HuH-7.5 (cell line): ENCODE results near the gene CARD11.

ENCODE experiments used
- DNase-seq: peaks from one replicate; pipeline ENCODE4 v3.0.0; 2011; ENCODE audit warnings: low spot score

CARD11 gene

DNA sequence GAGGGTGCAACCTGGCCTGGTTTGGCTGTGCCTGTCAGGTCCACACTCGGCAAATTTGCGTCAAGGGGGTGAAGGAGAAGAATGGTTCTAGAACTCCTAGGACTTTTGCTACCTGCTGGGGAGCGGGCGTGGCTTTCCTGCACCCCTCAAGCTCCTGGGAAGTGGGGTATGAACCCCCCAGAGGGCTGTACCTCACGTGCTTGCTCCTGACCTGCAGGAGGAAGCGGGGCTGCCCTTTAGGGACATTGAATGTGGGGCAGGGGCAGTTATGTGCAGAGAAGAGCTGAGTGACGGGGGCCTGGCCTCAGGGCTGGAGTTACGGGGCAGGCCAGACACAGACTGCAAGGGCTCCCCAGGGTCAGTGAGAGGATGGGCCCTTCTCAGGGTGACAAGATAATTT lies 138.2 kb downstream of the CARD11 start:
- no peak for DNase-seq

DNA sequence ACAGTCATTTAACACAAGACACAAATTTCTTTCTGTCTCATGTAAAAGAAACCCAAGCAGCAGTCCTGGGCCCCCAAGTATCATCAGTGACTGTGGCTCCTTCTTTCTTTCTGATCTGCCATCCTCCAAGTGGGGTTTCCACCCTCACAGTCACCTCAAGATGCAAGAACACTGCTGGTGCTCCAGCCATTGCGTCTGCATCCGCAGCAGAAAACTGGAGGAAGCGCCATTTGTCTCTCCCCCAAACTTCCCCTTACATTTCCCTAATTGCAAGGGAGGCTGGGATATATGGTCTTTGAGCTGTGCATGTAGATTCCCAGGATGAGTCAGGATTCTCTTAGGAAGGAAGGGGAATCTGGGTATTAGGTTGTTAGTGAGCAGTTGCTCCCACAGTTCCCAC lies 138.6 kb downstream of the CARD11 start:
- DNase-seq: no peak

DNA sequence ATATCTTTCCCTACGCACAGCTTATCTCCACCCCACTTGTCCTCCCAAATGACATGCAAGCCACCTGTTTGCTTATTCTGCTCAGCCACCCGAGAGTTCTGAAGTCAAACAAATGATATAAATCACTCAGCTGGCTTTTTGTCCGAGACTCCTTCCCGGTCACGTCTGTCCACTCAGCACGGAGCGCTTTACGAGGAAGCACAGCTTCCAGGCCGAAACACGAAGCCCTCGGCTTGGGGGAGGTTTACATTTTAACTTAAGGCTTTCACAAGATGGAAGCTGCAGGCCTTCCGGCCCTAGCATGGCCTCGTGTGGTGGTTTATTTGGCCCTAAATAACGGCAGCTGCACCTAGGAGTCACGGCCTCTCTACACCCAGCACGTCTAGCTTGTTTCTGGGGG lies 139.5 kb downstream of the CARD11 start:
- DNase-seq: no peak

DNA sequence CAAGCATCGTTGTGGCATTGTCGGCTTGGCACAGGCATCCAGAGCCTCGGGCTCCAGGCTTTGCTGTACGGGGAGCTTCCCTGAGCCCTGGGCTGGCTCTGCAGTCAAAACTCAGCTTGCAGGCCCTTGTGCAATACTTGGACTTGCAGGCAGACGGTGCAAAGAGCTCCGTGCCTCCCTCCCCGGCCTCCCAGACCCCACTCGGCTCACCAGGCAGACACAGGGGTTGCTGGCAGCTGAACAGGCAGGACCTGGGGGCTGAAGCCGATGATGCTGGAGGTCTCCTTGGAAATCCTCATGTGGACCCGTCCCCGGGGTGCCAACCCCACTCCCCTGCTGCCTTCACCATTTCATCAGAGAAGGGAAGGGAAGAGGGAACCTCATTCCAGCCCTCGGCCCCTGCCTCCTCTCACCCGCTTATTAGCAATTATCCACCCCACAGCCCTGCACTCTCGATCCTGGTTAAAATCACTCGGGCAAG lies 139.9 kb downstream of the CARD11 start:
- DNase-seq: peak; percentile 65

DNA sequence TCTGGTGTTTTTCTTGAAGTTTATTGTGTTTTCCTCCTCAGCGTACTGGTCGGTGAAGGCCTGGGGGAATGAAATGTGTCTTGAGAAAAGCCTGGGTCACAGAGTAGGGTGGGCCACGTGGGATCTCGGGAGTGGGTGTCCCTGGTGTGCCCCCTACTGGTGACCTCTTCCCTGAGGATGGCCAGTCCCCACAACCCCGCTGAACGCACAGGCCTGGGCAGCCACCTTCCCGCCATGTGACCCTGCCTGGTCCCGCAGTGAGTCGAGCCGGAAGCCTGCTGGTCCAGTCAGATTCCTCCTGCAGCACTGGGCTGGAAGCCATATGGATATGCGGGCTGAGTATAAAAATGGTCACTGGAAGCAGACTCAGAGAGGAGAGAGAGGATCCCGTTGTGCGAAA lies 146.6 kb downstream of the CARD11 start:
- DNase-seq: no peak

DNA sequence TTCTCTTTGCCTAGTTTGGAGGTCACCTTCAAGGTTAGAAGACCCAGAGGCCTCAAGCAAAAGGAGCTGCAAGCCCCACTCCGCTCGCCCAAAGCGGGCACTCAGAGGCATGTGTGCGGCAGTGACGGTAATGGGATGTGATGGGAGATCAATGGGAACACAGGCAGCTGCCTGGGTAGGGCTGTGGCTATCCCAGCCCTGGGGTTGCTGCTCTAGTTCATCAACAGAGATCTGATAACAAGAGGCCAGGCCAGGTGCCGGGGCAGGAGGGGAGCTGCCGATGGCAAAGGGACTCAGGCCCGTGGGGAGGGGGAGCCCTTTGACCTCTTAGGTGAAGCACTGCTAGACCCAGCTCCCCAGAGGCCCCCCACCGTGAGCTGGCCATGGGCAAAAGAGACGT lies 147.5 kb downstream of the CARD11 start:
- DNase-seq: no peak

DNA sequence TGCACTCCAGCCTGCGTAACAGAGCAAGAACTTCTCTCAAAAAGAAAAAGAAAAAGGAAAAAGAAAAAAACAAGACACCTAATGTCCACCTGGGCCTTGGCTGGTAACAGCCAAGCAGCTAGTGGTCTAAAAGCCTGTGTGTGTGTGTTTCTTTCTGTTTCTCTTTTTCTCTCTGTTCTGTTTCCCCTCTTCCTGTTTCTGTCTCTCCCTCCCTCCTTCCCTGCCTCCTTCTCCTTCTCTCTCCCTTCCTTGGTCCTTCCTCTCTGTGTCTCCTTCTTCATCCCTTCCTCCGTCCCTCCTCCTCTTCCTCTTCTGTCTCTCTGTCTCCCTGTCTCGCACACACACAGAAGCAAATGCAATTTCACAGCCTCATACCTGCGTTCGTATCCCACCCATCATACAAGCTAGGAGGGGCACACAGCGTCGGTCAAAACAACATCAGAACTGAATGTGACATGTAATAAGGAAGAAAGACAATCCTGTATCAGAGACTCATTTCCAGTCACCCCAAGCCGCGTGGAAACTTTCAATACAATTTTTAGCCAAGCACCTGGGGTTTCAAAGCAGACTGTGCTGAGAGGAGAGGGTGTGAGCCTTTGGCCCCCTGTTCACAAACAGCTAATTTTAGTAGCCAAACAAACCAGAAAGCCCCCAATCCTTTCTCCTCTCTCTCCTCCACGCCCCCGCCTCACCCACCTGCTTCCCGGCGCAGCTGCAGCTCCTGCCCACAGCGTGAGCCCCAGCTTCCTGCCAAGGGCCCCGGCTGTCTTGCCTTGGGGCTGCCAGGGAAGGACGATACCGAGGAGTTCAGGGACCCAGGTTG lies 149.3 kb downstream of the CARD11 start:
- no peak for DNase-seq

DNA sequence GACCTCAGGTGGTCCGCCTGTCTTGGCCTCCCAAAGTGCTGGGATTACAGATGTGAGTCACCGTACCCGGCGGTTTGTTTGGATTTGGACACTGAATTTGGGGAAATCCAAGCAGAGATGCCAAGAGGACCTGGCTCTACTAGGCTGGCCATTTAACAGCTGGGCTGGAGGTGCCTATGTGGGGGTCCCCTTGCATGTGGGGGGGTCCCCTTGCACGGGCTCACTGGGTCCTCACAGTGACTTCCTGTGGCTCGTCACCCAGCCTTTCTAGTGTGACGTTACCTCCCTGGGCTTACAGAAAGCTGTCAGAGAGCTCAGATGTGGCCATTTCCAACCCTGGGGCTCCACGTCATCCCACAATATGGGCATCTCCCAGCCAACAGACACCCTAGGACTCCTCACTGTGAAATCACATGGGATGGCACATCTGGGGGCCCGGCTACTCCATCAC lies 150.2 kb downstream of the CARD11 start:
- DNase-seq: no peak

DNA sequence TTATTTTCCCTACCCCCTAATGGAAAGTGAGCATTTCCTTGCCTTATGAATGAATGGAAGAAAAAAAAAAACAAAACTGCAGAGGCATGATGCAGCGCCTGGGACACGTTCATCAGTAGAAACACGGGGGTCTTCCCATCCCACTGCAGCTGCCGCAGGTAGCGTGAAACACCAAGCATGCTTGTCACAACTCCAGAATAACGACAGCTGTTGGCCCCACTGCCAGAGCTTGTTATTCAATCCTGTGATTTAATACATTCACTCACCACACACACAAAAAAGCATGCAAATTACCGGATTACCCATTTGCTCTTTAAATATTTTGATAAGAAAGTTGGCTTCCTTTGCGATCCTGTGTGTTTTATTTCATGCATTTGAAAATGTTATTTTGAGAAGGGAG lies 151.1 kb downstream of the CARD11 start:
- DNase-seq: no peak

DNA sequence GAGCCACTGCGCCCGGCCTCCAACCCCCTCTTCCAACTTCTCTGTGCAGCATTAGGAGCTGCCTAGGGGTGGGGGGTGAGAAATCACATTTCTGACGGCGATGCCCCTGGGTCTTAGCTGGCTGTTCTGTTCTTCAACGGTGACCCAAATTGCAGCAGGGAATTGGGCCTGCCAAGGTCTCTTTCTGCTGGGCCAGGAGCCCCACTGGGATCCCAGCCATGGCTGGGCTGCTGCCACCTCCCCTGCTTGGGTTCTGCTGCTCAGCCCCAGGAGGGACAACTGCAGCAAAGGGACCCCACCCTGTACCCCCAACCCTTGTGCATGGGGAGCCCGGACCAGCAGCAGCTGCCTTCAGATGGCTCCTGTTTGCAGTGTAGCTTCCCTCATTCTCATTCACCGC lies 155.9 kb downstream of the CARD11 start:
- DNase-seq: no peak

DNA sequence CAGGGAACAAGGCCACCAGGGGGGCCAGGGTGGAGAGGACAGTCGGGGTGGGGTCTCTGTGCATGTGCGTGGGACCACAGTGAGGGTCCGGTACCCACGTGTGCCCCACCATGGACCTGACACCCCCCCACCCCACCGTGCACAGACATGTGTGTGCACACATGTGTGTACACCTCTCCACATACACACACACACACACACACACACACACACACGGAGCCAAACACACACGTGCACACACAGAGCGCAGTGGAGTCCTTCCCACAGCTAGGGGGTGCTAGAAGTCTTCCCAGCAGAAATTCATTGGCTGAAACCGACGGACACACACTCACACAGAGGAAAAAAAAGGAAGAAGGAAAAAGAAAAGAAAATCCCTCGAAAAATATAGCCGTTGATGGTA lies 156.8 kb downstream of the CARD11 start:
- DNase-seq: peak; percentile 82

DNA sequence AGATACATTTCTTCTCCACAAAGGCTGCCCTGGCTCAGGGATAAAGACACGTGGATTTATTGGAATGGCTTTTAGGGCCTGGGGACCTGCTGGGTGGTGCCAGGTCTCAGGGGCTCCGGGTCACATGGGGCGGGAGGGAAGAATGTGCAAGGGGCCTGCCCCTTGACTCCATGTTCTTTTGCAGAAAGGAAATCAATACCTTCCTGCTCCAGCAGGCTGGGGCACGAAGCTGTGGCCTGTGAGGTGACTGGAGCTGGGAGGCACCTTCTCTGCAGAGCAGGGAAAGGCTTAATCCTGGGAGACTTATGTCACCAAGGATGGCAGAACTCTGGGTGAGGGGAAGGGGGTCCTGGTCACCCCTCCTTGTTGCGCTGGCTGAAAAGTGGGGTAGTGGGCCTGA lies 157.3 kb downstream of the CARD11 start:
- DNase-seq: no peak

DNA sequence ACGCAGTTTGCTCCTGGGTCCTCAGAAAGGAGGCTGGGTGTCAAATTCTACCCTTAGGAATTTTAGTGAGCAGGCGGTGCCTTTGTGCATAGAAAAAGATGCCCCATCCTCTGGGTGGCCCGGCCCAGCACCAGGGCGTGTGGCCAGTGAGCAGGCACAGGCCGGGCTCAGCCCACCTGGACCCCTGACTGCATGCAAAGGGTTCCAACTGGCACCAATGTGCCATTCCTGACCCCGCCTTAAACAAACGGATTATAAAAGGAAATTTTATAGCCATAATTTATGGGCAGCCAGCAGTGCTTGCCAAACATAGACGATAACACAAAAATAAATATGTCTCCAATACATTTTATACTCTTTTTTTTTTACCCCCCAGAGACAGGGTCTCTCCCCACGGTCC lies 159.5 kb downstream of the CARD11 start:
- no peak for DNase-seq

DNA sequence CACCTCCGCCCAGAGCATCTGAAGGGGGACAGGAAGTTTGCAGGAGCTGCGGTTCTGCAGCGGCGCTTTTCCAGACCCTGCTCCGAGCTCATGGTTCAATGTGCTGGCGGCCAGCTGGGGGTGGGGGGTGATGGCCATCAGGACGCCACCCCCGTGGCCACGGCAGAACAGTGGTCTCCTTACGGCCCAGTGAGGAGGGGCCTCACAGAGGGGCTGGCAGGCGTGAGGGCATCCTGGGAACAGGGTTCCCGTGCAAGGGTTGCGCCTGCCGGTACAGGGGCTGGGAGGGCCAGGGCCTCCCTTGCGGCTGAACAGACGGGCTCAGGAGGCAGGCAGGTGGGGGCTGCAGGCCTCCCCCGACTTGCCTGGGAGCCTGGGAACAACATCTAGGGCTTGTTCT lies 160.6 kb downstream of the CARD11 start:
- no peak for DNase-seq

DNA sequence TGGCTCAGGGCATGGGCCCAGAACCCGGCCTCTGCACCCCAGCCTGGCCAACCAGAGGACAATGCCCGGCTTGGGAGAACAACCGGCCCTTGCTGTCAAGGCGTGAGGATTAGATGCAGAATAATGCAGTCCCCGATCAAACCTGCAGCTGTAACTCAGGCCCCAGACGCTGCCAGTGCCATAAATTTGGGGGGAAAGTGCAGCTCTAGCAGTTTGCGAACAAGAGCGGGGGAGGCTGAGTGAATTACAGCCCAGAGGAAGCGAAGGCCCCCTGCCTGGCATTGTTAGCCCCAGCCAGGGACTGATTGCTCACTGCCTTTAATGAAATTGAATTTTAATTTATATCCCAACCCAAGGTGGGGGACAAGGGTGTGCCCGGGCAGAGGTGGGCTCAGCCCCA lies 161.6 kb downstream of the CARD11 start:
- no peak for DNase-seq

DNA sequence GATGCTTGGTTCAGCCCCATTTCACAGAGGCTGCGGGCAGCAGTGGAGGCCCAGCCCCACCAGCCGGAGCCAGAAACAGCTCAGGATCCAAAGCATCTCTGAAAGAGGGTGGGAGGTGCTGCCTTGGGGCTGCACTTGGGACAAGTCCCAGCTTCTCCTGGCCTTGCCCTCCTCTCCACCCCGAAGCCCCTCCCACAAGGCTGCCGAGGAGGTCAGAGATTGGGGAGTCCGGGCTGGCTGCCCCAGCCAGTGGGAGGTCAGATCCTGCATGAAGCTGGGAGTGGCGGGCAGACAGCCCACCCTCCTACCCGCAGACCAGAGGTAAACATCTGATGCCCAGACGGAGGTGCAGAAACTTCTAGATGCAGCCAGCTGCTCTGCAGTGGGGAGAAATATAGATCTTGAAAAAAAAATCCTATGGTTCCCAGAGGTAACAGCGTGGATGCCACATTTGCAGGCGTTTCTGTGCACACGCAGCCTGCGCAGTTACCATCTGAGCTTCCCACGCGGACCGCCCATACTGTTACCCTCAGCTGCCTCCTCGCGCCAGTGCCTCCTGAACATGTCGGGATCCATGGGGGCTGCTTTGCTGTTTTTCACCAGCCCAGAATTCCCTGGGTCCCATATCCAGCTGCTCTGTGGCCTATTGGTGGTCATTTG lies 162.7 kb downstream of the CARD11 start:
- DNase-seq: no peak

DNA sequence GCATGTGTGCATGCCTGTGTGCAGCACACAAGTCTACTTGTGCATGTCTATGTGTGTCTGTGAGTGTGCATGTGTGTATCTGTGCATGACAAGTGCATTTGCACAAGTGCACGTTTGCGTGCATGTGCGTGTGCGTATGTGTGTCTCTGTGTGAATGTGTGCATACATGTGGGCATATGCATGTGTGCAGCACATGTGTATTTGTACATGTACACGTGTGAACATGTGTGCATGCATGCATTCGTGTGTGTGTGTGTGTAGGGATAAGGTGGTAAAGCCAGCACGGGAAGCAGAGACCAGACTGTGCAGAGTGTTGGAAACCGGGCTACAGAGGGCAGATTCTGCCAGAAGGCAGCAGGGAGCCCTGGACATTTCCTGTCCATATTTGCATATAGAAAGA lies 163.6 kb downstream of the CARD11 start:
- no peak for DNase-seq

DNA sequence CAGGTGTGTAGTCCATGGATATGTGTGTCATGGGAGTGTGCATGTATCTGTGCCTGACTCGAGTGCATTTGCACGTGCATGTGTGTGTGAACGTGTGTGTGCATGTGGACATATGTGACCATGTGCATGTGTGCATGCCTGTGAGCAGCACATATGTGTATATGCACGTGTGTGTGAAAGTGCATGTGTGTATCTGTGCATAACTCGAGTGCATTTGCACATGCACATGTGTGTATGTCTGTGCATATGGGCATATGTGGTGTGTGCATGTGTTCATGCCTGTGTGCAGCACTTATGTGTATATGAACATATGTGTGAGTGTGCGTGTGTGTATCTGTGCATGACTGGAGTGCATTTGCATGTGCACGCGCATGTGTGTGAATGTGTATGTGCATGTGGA lies 164.3 kb downstream of the CARD11 start:
- DNase-seq: no peak

DNA sequence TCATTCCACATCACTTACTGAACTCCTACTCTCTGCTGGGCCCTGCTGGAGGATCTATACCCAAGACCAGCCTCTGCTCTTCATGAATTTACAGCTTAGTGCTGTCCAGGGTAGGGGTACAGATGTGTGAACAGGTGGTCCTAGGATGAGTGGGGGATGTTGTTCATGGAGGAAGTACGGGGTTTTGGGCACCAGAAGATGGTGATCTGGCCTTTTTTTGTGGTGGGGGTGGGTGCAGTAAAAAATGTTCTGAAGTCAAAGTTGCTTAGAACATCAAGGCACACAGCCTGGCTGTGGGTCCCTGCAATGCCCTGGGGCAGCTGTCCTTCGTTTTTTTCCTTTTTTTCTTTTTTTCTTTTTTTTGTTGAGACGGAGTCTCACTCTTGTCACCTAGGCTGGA lies 165.4 kb downstream of the CARD11 start:
- no peak for DNase-seq

DNA sequence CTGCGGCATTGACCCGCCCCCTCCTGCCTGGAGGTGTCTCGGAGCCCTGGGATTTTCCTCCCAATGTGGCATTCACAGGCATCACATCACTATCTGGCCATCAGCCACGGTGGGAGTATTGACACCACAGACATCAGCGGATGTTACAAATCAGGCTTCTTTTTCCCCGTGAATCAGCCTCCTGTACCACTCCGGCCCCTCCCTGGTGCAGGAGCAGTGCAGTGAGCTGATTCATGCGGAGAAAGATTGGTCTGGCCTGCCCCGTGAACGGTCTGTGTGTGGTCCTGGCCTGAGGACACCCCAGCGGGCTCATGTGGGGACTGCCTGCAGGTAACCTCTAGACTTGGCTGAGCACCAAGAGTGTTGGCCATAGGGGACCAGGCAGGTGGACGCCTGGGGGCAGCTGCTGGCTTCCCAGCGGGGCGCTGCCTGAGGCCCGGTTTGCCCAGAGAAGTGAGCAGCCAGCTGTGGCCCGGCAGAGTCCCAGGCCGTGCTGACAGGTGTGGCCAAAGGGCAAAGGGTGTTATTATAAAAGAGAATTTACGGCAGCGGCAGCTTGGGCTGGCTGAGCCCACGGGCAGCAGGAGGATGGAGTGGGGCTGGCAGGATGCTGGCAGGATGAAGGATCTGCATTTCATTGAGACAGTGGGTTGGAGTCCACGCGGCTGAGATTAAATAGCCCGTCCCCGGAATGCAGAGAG lies 167.5 kb downstream of the CARD11 start:
- no peak for DNase-seq

DNA sequence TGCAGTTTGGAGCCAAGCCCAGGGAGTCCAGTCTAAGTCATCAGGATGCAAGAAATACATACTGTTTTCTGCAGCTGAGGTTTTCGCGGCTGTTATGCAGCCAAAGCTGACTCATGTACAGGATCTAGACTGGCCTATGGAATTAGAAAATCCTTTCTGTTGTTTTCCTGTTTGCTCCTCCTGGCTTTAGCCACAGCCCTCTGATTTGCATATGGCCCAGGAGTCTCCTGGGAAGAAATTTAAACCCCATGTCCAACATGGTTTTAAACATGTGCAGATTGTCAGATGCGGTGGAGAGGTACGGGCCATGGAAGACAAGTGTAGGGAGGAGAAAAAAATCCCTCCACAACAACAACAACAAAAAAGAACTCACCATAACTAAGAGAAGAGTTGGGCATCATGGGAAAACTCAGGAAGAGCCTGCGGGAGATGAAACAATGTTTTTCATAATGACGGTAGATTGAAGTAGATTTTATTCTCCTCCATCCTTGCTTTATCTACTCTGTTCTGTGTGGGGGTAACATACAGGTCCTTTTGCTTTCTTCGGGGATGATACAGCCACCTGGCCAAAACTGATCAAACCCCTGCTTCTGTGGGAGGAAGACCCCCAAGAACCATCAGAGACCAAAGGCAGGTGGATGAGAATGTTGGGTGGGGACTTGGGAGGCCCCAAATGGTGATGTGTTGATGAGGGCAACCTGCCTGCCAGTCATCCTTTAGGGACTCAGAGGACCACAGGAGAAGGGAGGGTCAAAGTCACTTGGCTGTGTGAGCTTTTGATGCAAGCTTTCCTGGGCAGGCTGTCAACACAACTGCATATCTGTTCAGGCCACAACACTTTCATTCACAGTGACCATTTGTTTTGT lies 169.7 kb downstream of the CARD11 start:
- DNase-seq: no peak

DNA sequence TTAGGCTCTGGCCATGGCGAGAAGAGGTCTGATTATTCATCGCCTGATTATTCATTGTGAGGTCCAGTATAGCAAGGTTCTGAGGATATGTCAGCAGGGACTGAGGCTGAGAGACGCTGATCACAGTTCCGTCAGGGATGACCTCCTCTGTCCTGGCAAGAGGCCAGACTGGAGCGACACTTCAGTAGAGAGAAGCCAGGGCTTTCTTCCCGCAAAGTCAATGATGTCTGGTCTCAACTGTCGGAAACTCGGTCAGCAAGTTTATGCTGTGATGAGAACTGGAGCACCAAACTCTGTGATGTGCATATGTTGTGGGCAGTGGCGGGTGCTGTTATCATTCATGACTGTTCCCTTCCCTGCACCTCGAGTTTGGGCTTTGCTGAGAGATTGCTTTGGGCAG lies 170.5 kb downstream of the CARD11 start:
- no peak for DNase-seq
